Measurements from ENCODE around the gene ST8SIA6.

ST8SIA6 gene

DNA sequence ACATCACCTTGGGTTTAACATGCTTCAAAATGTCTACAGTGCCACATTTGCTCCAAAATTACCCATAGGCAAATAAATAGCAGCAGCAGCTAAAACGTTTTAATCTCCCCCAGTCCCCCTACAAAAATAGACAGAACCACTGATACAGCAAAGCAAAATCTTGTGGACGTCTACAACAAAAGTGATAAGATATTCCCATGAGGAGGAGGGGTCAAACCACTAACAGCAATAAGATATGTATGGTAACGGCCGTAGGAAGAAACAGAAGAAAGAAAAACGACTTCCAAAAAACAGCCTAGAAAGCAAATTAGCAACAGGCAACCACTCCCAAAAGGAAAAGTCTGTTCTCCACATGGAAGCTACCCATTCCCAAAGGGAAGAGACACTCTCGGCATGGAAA is 34.5 kb upstream of the ST8SIA6 start:
- ChIA-PET CTCF (interaction anchor here (1.4 kb wide), 1 partner anchor 17 kb away, joined by 4 read pairs; no protein-coding TSS in a partner anchor), POLR2A (no interaction called here)
- no peak for DNase-seq (ENCODE audit: low read depth, low spot score)
- H3K4me3 ChIP-seq (ENCODE audit: low read depth, low read length), result no peak overlapping the region
- TF ChIP-seq, protein P1, sequence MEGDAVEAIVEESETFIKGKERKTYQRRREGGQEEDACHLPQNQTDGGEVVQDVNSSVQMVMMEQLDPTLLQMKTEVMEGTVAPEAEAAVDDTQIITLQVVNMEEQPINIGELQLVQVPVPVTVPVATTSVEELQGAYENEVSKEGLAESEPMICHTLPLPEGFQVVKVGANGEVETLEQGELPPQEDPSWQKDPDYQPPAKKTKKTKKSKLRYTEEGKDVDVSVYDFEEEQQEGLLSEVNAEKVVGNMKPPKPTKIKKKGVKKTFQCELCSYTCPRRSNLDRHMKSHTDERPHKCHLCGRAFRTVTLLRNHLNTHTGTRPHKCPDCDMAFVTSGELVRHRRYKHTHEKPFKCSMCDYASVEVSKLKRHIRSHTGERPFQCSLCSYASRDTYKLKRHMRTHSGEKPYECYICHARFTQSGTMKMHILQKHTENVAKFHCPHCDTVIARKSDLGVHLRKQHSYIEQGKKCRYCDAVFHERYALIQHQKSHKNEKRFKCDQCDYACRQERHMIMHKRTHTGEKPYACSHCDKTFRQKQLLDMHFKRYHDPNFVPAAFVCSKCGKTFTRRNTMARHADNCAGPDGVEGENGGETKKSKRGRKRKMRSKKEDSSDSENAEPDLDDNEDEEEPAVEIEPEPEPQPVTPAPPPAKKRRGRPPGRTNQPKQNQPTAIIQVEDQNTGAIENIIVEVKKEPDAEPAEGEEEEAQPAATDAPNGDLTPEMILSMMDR (IDR thresholded peaks at IDR 0.05; ENCODE audit: insufficient read depth, low read length, missing control alignments), result no peak

DNA sequence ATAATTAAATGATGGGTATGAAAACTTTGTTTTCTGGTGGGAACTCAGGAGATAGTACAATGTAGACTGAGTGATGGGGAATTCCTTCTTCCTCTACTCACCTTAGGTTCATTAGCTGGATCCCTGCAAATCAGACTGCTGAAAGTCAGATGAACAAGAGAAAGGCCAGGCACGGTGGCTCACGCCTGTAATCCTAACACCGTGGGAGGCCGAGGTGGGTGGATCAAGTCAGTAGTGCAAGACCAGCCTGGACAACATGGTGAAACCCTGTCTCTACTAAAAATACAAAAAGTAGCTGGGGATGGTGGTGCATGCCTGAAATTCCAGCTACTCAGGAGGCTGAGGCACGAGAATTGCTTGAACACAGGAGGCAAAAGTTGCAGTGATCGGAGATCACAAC is 28.7 kb upstream of the ST8SIA6 start:
- H3K4me3 ChIP-seq (ENCODE audit: low read depth, low read length), result no peak overlapping the region
- ChIA-PET POLR2A (no interaction called here), CTCF (no interaction called here)
- DNase-seq (ENCODE audit: low read depth, low spot score), result no peak
- TF ChIP-seq, protein P1 (IDR thresholded peaks at IDR 0.05; ENCODE audit: insufficient read depth, low read length, missing control alignments), result no peak

DNA sequence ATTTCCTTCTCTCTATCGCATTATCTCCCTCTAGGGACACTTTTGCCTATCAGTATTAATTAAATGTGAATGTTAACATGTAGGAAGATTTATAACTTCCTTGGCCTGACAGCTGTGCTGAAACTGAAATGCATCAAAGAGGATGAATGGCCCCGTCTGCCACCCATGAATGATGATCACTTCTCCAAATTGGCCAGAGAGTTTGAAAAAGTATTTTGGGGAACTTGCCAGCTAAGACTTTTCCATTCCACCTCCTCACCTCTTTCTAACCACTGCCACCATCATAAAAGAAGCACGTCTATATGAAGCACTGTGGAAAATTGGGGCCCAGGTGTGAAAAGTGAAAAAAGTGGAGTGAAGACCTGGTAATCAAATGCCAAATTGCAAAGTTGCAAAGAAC is 25.4 kb upstream of the ST8SIA6 start:
- TF ChIP-seq, protein P1 (IDR thresholded peaks at IDR 0.05; ENCODE audit: insufficient read depth, low read length, missing control alignments), result no peak
- no peak for DNase-seq (ENCODE audit: low read depth, low spot score)
- CTCF ChIA-PET, result no interaction called here
- POLR2A ChIA-PET, result no interaction called here
- no peak overlapping the region for H3K4me3 ChIP-seq (ENCODE audit: low read depth, low read length)

- TF ChIP-seq, protein P1 (IDR thresholded peaks at IDR 0.05; ENCODE audit: insufficient read depth, low read length, missing control alignments), result no peak
- CTCF ChIA-PET, result no interaction called here
- POLR2A ChIA-PET, result no interaction called here
These were observed 24.7 kb upstream of the ST8SIA6 start for GRCh38 chr10:17479015-17479615.

DNA sequence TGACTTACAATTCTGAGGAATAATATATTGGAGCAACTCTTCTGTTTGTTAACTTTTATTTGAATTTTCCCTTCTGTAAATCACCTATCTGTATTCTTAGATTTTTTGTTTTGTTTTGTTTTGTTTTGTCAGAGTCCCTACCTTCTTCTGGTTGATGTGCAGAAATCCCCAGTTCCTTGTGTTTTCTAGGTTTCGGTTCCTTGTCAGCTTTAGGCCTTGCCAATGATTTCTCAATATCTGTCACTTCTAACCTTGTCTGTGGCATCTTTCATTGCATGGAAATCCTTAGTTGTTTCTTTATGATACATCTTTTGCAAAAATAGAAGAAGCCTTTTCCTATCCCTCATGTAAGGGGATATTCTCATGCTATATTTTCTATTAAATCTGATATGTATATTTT is 21.7 kb upstream of the ST8SIA6 start:
- TF ChIP-seq, protein P1 (IDR thresholded peaks at IDR 0.05; ENCODE audit: insufficient read depth, low read length, missing control alignments), result no peak
- POLR2A ChIA-PET, result no interaction called here

More at GRCh38 chr10:17479015-17479615, 24.7 kb upstream of the ST8SIA6 start:
- DNase-seq (ENCODE audit: low read depth, low spot score), result no peak
- H3K4me3 ChIP-seq (ENCODE audit: low read depth, low read length), result no peak overlapping the region

DNA sequence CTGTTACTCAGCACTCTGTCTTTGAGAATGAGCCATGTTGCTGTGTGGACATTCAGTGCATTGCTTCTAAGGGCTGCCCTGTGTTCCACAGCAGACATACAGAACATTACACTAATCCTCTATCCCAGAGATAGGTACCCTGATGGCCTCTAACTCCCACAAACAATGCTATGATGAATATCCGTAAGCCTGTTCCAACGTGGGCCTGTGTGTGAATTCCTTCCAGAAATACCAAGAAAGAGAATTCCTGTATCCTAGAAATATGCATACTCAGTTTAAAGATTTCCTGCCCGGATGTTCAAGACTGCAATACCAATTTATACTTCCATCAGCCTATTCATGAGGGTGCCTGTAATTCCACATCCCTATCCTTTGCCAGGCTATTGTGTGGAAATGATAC is 21.3 kb upstream of the ST8SIA6 start:
- DNase-seq (ENCODE audit: low read depth, low spot score), result no peak
- TF ChIP-seq, protein P1 (IDR thresholded peaks at IDR 0.05; ENCODE audit: insufficient read depth, low read length, missing control alignments), result no peak
- no peak overlapping the region for H3K4me3 ChIP-seq (ENCODE audit: low read depth, low read length)
- ChIA-PET CTCF (no interaction called here), POLR2A (no interaction called here)

More for the DNA sequence above, 21.7 kb upstream of the ST8SIA6 start:
- CTCF ChIA-PET, result no interaction called here
- no peak overlapping the region for H3K4me3 ChIP-seq (ENCODE audit: low read depth, low read length)
- DNase-seq (ENCODE audit: low read depth, low spot score), result no peak
